Measurements from ENCODE around the gene TAMALIN.
A peak's percentile ranks its signal among the peaks of the same experiment; 100 is the strongest.
"Not testable (repeated sequence)": the region's sequence is repeated elsewhere in the genome, so short reads cannot be mapped to it uniquely, and the experiment has no call there.

Gene TAMALIN

DNA sequence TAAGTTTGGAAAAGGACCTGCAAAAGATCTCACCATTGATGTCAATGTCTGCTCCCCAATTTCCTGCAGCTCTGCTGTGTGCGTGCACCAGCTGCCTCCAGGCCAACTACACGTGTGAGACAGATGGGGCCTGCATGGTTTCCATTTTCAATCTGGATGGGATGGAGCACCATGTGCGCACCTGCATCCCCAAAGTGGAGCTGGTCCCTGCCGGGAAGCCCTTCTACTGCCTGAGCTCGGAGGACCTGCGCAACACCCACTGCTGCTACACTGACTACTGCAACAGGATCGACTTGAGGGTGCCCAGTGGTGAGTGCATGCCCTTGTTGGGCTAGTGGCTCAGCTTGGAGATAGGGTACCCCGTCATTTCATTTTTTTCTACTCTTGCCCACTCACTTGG lies 31.6 kb upstream of the TAMALIN start:
- Histone ChIP-seq H3K4me1 (peaks cover 87 to 98% (median 96%) of the 10 kb centered on the region in 10 experiments), H3K9ac (peak overlapping the region in 10 of 11 experiments; percentile 81 to 89 (median 85); a peak in 20 of 22 replicates), H3K27me3 (no peaks in the 10 kb centered on the region), H3K4me3 (peak overlapping the region in 8 of 10 experiments; percentile 28 to 56 (median 47); a peak in 15 of 20 replicates), H3K9me3 (replicated peaks in 1 of 11) (no peaks in the 10 kb centered on the region), H3K4me2 (peak overlapping the region; percentile 87 to 98 (median 95)), H3K36me3 (peaks cover 42 to 55% (median 48%) of the 10 kb centered on the region in 11 experiments), H4K20me1 (peaks cover 0 to 13% (median 0%) of the 10 kb centered on the region in 11 experiments; a peak in 3 of 22 replicates), H3K27ac (peak overlapping the region in 10 of 11 experiments; percentile 93 to 99 (median 97); a peak in 20 of 22 replicates)
- TF ChIP-seq Cebpa-rat (IDR thresholded peaks at IDR 0.05), result no peak

DNA sequence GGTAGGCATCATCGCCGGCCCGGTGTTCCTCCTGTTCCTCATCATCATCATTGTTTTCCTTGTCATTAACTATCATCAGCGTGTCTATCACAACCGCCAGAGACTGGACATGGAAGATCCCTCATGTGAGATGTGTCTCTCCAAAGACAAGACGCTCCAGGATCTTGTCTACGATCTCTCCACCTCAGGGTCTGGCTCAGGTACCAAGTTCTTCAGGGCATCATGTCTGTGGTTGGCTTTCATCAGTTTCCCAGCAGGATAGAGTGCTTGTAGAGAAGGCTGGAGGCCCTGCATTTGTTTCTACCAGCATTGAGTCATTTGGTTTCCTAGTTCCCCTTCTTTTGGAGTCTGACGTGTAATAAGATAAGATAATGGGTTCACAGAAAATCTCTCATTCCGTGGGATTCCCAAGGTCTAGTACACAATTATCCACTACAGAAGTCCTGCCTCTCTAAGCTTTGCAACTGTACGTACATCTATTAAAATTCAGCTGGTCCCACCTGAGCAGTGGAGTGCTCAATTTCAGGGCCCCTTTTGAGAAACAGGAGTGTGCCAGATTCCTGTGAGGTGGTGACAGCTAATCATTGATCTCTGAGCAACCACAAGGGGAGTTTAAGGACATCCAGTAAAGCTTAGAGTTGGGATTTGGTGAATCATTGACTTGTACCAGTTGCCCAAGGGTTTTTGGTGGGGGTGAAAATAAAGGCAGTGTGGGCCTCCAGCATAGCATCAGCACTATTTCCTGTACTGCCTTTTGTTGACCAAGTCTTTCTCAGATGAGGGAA lies 30.2 kb upstream of the TAMALIN start:
- peak overlapping the region in 8 of 10 experiments; percentile 28 to 56 (median 47); a peak in 14 of 20 replicates for H3K4me3 ChIP-seq
- peaks cover 82 to 97% (median 92%) of the 10 kb centered on the region in 10 experiments for H3K4me1 ChIP-seq
- TF ChIP-seq Cebpa-rat (IDR thresholded peaks at IDR 0.05), result no peak
- H4K20me1 ChIP-seq, result peaks cover 0 to 13% (median 0%) of the 10 kb centered on the region in 11 experiments; a peak in 4 of 22 replicates
- H3K4me2 ChIP-seq, result peak overlapping the region; percentile 87 to 98 (median 95)
- peak overlapping the region; percentile 11 to 89 (median 84); a peak in 21 of 22 replicates for H3K9ac ChIP-seq
- H3K36me3 ChIP-seq, result peaks cover 52 to 66% (median 60%) of the 10 kb centered on the region in 11 experiments
- no peaks in the 10 kb centered on the region for H3K9me3 ChIP-seq (replicated peaks in 1 of 11)
- peak overlapping the region; percentile 39 to 99 (median 97); a peak in 21 of 22 replicates for H3K27ac ChIP-seq
- no peaks in the 10 kb centered on the region for H3K27me3 ChIP-seq

- H3K36me3 ChIP-seq, result peaks cover 60 to 74% (median 67%) of the 10 kb centered on the region in 11 experiments
- peaks cover 0 to 14% (median 0%) of the 10 kb centered on the region in 11 experiments; a peak in 5 of 22 replicates for H4K20me1 ChIP-seq
- peak overlapping the region in 4 of 10 experiments; percentile 6 to 56 (median 34); a peak in 7 of 20 replicates for H3K4me3 ChIP-seq
- peak overlapping the region; percentile 87 to 98 (median 95); a peak in 21 of 22 replicates for H3K4me2 ChIP-seq
- H3K4me1 ChIP-seq, result peaks cover 74 to 89% (median 84%) of the 10 kb centered on the region in 10 experiments
- peak overlapping the region; percentile 39 to 99 (median 97); a peak in 21 of 22 replicates for H3K27ac ChIP-seq
- H3K9me3 ChIP-seq (replicated peaks in 1 of 11), result no peaks in the 10 kb centered on the region
- H3K27me3 ChIP-seq, result no peaks in the 10 kb centered on the region
- TF ChIP-seq Cebpa-rat (IDR thresholded peaks at IDR 0.05), result peak in 7 of 11 experiments; percentile 28 to 76 (median 47); a peak in 6 of 22 replicates
- H3K9ac ChIP-seq, result peak overlapping the region in 10 of 11 experiments; percentile 81 to 89 (median 85); a peak in 12 of 22 replicates
Measured at GRCh38 chr12:51977320-51977753, 29.4 kb upstream of the TAMALIN start.

DNA sequence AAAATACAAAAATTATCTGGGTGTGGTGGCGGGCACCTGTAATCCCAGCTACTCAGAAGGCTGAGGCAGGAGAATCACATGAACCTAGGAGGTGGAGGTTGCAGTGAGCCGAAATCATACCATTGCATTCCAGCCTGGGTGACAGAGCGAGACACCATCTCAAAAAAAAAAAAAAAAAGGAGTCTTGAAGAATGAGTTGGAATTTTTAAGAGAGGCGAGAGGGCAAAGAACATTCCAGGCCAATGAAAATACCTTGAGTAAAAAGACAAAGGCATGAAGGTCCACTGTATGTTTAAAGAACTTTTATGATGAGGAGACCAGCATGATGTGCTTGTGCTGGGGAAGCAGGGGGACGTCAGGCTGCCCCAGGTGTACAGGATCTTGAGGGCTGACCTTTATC lies 27.4 kb upstream of the TAMALIN start:
- Histone ChIP-seq H3K9ac (peak overlapping the region in 5 of 11 experiments; percentile 1 to 46 (median 21); a peak in 5 of 22 replicates), H3K27ac (peak overlapping the region in 10 of 11 experiments; percentile 1 to 97 (median 56); a peak in 15 of 22 replicates), H4K20me1 (peaks cover 0 to 34% (median 0%) of the 10 kb centered on the region in 11 experiments; a peak in 6 of 22 replicates), H3K4me2 (peak overlapping the region in 10 of 11 experiments; percentile 5 to 98 (median 63); a peak in 14 of 22 replicates), H3K36me3 (peaks cover 80 to 90% (median 87%) of the 10 kb centered on the region in 11 experiments), H3K4me1 (peaks cover 54 to 72% (median 67%) of the 10 kb centered on the region in 10 experiments)
- not testable (repeated sequence) for H3K4me3 ChIP-seq; H3K9me3 ChIP-seq (replicated peaks in 1 of 11); H3K27me3 ChIP-seq

GRCh38 chr12:51980051-51980808 lies 26.5 kb upstream of the TAMALIN start:
- H3K9me3 ChIP-seq (replicated peaks in 1 of 11), result no peaks in the 10 kb centered on the region
- peak overlapping the region in 10 of 11 experiments; percentile 1 to 97 (median 58); a peak in 18 of 22 replicates for H3K27ac ChIP-seq
- peak overlapping the region; percentile 21 to 98 (median 67); a peak in 21 of 22 replicates for H3K4me2 ChIP-seq
- peak overlapping the region in 8 of 11 experiments; percentile 21 to 60 (median 50); a peak in 14 of 22 replicates for H3K9ac ChIP-seq
- H4K20me1 ChIP-seq, result peaks cover 0 to 43% (median 0%) of the 10 kb centered on the region in 11 experiments; a peak in 8 of 22 replicates
- peaks cover 45 to 63% (median 58%) of the 10 kb centered on the region in 10 experiments for H3K4me1 ChIP-seq
- no peak overlapping the region; a peak in 1 of 20 replicates for H3K4me3 ChIP-seq
- TF ChIP-seq Cebpa-rat (IDR thresholded peaks at IDR 0.05), result peak in 1 of 11 experiments; percentile 47; a peak in 3 of 22 replicates
- H3K27me3 ChIP-seq, result no peaks in the 10 kb centered on the region
- H3K36me3 ChIP-seq, result peaks cover 89 to 96% (median 94%) of the 10 kb centered on the region in 11 experiments

DNA sequence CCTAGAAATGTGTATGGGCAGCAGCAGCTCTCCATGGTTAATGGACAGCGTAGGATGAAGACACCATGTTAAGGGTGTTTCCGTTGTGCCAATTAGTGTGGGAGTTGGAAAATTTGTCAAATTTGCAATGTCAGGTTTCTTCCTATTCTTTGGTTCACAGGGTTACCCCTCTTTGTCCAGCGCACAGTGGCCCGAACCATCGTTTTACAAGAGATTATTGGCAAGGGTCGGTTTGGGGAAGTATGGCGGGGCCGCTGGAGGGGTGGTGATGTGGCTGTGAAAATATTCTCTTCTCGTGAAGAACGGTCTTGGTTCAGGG lies 26.0 kb upstream of the TAMALIN start:
- Histone ChIP-seq H3K4me1 (peaks cover 40 to 57% (median 52%) of the 10 kb centered on the region in 10 experiments), H3K4me2 (peak overlapping the region; percentile 20 to 98 (median 62); a peak in 21 of 22 replicates), H3K36me3 (peaks cover 90 to 96% (median 94%) of the 10 kb centered on the region in 11 experiments), H4K20me1 (peaks cover 0 to 48% (median 0%) of the 10 kb centered on the region in 11 experiments; a peak in 7 of 22 replicates), H3K4me3 (no peak overlapping the region), H3K27me3 (no peaks in the 10 kb centered on the region), H3K9me3 (replicated peaks in 1 of 11) (no peaks in the 10 kb centered on the region), H3K27ac (peak overlapping the region in 8 of 11 experiments; percentile 48 to 73 (median 60); a peak in 17 of 22 replicates), H3K9ac (peak overlapping the region in 8 of 11 experiments; percentile 21 to 60 (median 50); a peak in 14 of 22 replicates)
- no peak for TF ChIP-seq Cebpa-rat (IDR thresholded peaks at IDR 0.05)

DNA sequence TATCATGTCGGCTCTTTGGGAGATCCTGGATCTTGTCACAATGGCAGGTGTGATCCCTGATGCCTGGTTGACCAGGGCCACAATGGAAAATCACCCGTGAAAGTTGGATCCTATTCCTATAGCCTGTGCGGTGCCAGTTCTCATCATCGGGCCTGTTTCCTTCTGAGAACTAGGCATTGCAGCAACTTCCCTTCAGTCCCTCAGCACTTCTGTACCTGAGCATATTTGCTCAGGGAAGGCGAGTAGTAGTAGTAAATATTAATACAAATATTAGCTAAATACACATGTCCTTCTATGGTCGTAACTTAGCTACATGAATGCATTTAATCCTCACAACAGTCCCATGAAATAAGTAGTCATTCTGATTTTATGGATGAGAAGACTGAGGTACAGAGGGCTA lies 22.1 kb upstream of the TAMALIN start:
- Histone ChIP-seq H3K27me3 (no peaks in the 10 kb centered on the region), H3K4me2 (no peak overlapping the region), H3K4me1 (peaks cover 12 to 18% (median 16%) of the 10 kb centered on the region in 10 experiments), H3K9me3 (replicated peaks in 1 of 11) (no peaks in the 10 kb centered on the region), H4K20me1 (peaks cover 0 to 62% (median 5%) of the 10 kb centered on the region in 11 experiments; a peak in 10 of 22 replicates), H3K9ac (no peak overlapping the region), H3K4me3 (no peak overlapping the region), H3K27ac (no peak overlapping the region), H3K36me3 (peaks cover 87 to 98% (median 94%) of the 10 kb centered on the region in 11 experiments)
- TF ChIP-seq Cebpa-rat (IDR thresholded peaks at IDR 0.05), result no peak

Measured in BLaER1 treated with 17β-estradiol and CSF1 and Interleukin-3, amounts not matched to agents 10 nM and 100 nM (cell line).